Measurements from ENCODE around the gene TRIM65.
"Not testable (repeated sequence)": the region's sequence is repeated elsewhere in the genome, so short reads cannot be mapped to it uniquely, and the experiment has no call there.

TRIM65 gene

DNA sequence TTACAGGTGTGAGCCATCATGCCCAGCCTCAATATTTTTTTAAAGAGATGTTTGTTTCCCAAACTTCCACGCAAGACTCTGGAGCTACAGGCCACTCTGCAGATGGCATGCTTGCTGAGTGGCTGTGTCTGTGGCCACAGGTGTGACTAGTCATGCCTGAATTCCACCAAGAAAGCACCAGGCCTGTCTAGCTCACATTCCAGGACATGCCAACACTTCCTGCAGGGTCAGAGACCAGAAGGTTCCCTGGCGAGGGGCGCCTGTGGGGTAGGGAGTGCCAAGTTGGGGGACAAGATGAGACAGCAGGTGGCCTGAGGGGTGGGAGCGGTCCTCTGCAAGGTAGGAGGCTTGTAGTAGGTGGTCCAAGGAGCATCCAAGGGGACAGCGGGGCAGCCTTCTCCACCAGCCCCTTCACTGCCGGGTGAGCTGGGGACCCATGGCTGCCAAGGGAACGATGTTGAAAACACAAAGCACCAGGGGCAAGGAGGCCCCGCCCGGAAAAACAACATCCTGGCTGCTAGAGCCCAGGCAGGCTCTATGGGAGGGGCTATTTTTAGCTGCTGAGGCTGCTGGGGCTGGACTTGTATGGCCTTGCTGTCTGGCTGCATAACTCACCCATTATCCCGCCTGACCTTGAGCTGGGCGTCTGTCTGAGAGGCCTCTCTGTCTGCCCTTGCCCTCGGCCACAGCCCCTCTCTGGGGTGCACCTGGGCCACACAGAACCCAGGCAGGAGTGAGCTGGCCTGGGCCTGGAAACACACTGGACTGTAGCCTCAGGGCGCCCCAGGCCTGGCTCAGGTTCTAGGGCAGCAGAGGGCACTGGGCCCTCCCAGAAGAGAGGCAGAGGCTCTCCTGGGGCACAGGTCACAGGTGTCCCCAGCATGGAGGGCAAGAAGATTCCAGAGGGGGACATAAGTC lies 24.1 kb downstream of the TRIM65 start:
- TF ChIP-seq EZH2phosphoT487 (IDR thresholded peaks at IDR 0.05; ENCODE audit: low read length) (no peak), EZH2 (optimal IDR thresholded peaks at IDR 0.05; ENCODE audit: low read depth, low read length) (no peak)
- TF ChIP-seq, protein P1, sequence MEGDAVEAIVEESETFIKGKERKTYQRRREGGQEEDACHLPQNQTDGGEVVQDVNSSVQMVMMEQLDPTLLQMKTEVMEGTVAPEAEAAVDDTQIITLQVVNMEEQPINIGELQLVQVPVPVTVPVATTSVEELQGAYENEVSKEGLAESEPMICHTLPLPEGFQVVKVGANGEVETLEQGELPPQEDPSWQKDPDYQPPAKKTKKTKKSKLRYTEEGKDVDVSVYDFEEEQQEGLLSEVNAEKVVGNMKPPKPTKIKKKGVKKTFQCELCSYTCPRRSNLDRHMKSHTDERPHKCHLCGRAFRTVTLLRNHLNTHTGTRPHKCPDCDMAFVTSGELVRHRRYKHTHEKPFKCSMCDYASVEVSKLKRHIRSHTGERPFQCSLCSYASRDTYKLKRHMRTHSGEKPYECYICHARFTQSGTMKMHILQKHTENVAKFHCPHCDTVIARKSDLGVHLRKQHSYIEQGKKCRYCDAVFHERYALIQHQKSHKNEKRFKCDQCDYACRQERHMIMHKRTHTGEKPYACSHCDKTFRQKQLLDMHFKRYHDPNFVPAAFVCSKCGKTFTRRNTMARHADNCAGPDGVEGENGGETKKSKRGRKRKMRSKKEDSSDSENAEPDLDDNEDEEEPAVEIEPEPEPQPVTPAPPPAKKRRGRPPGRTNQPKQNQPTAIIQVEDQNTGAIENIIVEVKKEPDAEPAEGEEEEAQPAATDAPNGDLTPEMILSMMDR (IDR thresholded peaks at IDR 0.05; ENCODE audit: low read length) = no peak
- peak; percentile 69 for DNase-seq
- H3K27ac ChIP-seq (ENCODE audit: low read length) = peak overlapping the region; percentile 83
- no peaks in the 10 kb centered on the region for H3K27me3 ChIP-seq (replicated peaks; ENCODE audit: insufficient read depth, low read length)
- H2AFZ ChIP-seq (ENCODE audit: low read length) = peak overlapping the region; percentile 59
- no peaks in the 10 kb centered on the region for H3K9me3 ChIP-seq (replicated peaks; ENCODE audit: insufficient read depth, low read length)
- peak overlapping the region; percentile 19; the same call in 1 of the 2 replicates for H3K4me2 ChIP-seq (ENCODE audit: low read depth, low read length)
- peaks cover 31% of the 10 kb centered on the region for H3K79me2 ChIP-seq (ENCODE audit: low read length)
- peaks cover 43% of the 10 kb centered on the region for H3F3A ChIP-seq (ENCODE audit: insufficient read depth, low read length)
- no peak overlapping the region for H3K4me3 ChIP-seq (ENCODE audit: low read length)
- H4K20me1 ChIP-seq (ENCODE audit: insufficient read depth, low read length) = no peaks in the 10 kb centered on the region
- peaks cover 25% of the 10 kb centered on the region for H3K4me1 ChIP-seq (ENCODE audit: low read length)
- H3K9ac ChIP-seq (ENCODE audit: low read length) = peak overlapping the region; percentile 64
- peaks cover 4% of the 10 kb centered on the region; the same call in 1 of the 2 replicates for H3K36me3 ChIP-seq (replicated peaks; ENCODE audit: insufficient read depth, low read length)
- H3K9me2 ChIP-seq (replicated peaks; ENCODE audit: insufficient read depth, low read length) = no peaks in the 10 kb centered on the region

DNA sequence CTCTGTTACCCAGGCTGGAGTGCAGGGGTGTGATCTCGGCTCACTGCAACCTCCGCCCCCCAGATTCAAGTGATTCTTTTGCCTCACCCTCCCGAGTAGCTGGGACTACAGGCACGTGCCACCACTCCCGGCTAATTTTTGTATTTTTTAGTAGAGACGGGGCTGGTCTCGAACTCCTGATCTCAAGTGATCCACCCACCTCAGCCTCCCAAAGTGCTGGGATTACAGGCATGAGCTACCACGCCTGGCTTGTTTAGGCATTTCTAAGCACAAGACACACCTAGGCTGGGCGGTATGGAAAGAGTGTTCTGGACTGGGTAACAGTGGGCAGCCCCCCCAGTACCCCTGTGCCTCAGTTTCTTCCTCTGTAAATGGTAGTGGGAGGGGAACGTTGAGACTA lies 26.5 kb downstream of the TRIM65 start:
- H4K20me1 ChIP-seq (ENCODE audit: insufficient read depth, low read length); H3K27ac ChIP-seq (ENCODE audit: low read length); H3K9me3 ChIP-seq (replicated peaks; ENCODE audit: insufficient read depth, low read length); H3K36me3 ChIP-seq (replicated peaks; ENCODE audit: insufficient read depth, low read length); H2AFZ ChIP-seq (ENCODE audit: low read length); H3K79me2 ChIP-seq (ENCODE audit: low read length); H3K9me2 ChIP-seq (replicated peaks; ENCODE audit: insufficient read depth, low read length); H3K27me3 ChIP-seq (replicated peaks; ENCODE audit: insufficient read depth, low read length); DNase-seq; H3K4me2 ChIP-seq (ENCODE audit: low read depth, low read length); H3K9ac ChIP-seq (ENCODE audit: low read length); H3K4me3 ChIP-seq (ENCODE audit: low read length): not testable (repeated sequence)
- peaks cover 26% of the 10 kb centered on the region for H3F3A ChIP-seq (ENCODE audit: insufficient read depth, low read length)
- H3K4me1 ChIP-seq (ENCODE audit: low read length) = peaks cover 26% of the 10 kb centered on the region

DNA sequence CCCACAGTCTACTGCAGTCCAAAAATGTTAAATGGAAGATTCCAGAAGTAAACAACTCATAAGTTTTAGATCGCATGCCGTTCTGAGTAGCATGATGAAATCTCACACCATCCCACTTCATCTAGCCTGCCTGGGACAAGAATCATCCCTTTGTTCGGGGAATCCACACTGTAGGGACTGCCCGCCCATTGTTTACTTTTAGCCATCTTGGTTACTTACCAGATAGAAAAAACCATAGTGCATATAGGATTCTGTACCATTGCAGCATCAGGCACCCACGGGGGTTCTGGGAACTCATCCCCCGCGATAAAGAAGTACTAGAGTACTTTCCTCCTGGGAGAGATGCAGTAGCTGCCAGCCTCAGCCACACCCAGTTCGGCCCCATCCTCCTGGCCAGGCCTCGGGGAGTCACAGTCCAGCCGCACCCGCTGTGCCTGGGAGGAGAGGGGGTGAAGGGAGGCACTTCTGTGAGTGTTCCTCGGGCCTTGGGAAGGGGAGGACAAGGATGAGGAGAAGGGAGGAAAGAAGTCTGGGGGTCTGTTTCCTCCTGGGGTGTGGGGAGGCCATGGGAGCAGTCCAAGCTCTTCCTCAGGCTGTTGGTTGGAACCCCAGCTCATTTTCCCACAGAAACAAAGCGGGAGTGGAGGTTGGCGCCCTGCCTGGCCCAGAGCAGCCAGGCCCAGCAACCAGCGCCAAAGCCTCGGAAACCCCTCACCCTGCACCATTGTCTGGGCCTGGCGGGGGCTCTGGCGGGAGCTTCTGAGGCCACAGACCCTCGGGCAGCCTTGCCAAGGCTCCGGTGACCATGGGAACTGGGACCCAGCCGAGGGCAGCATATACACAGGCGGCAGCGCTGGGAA lies 27.2 kb downstream of the TRIM65 start:
- no peak overlapping the region for H3K27ac ChIP-seq (ENCODE audit: low read length)

DNA sequence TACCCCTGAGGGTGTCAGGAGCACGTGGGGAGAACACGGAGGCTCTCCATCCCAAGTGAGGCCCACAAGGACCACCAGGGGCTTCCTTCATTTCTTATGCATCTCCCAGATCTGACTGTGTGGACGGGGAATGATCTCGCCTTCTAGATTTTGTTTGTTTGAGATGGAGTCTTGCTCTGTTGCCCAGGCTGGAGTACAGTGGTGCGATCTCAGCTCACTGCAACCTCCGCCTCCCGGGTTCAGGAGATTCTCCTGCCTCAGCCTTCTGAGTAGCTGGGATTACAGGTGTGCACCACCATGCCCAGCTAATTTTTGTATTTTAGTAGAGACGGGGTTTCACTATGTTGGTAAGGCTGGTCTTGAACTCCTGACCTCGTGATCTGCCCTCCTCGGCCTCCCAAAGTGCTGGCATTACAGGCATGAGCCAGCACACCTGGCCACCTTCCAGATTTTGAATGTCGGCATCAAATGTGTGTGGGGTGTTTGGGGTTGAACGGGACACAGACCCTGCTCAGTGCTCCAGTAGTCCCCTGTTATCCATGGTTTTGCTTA lies 27.9 kb downstream of the TRIM65 start:
- H3K4me1 ChIP-seq (ENCODE audit: low read length) = peaks cover 34% of the 10 kb centered on the region
- H3K9ac ChIP-seq (ENCODE audit: low read length); H3K36me3 ChIP-seq (replicated peaks; ENCODE audit: insufficient read depth, low read length); H3K4me3 ChIP-seq (ENCODE audit: low read length); H4K20me1 ChIP-seq (ENCODE audit: insufficient read depth, low read length); DNase-seq; H3K4me2 ChIP-seq (ENCODE audit: low read depth, low read length); H2AFZ ChIP-seq (ENCODE audit: low read length); H3K9me2 ChIP-seq (replicated peaks; ENCODE audit: insufficient read depth, low read length); H3K79me2 ChIP-seq (ENCODE audit: low read length); H3K9me3 ChIP-seq (replicated peaks; ENCODE audit: insufficient read depth, low read length); H3K27ac ChIP-seq (ENCODE audit: low read length); H3K27me3 ChIP-seq (replicated peaks; ENCODE audit: insufficient read depth, low read length): not testable (repeated sequence)
- H3F3A ChIP-seq (ENCODE audit: insufficient read depth, low read length) = peaks cover 32% of the 10 kb centered on the region

More for the DNA sequence above, 27.2 kb downstream of the TRIM65 start:
- no peaks in the 10 kb centered on the region for H3K9me2 ChIP-seq (replicated peaks; ENCODE audit: insufficient read depth, low read length)
- H3F3A ChIP-seq (ENCODE audit: insufficient read depth, low read length) = peaks cover 32% of the 10 kb centered on the region
- no peaks in the 10 kb centered on the region for H3K9me3 ChIP-seq (replicated peaks; ENCODE audit: insufficient read depth, low read length)
- no peak overlapping the region for H2AFZ ChIP-seq (ENCODE audit: low read length)
- H4K20me1 ChIP-seq (ENCODE audit: insufficient read depth, low read length) = no peaks in the 10 kb centered on the region
- H3K4me3 ChIP-seq (ENCODE audit: low read length) = no peak overlapping the region
- no peak overlapping the region for H3K4me2 ChIP-seq (ENCODE audit: low read depth, low read length)
- TF ChIP-seq EZH2phosphoT487 (IDR thresholded peaks at IDR 0.05; ENCODE audit: low read length) (no peak), EZH2 (optimal IDR thresholded peaks at IDR 0.05; ENCODE audit: low read depth, low read length) (no peak)
- TF ChIP-seq, protein P1 (IDR thresholded peaks at IDR 0.05; ENCODE audit: low read length) = no peak
- no peak overlapping the region for H3K9ac ChIP-seq (ENCODE audit: low read length)
- H3K79me2 ChIP-seq (ENCODE audit: low read length) = peaks cover 2% of the 10 kb centered on the region; the same call in 1 of the 2 replicates
- peaks cover 2% of the 10 kb centered on the region; the same call in 1 of the 2 replicates for H3K36me3 ChIP-seq (replicated peaks; ENCODE audit: insufficient read depth, low read length)
- DNase-seq = no peak
- peaks cover 29% of the 10 kb centered on the region for H3K4me1 ChIP-seq (ENCODE audit: low read length)
- H3K27me3 ChIP-seq (replicated peaks; ENCODE audit: insufficient read depth, low read length) = no peaks in the 10 kb centered on the region

DNA sequence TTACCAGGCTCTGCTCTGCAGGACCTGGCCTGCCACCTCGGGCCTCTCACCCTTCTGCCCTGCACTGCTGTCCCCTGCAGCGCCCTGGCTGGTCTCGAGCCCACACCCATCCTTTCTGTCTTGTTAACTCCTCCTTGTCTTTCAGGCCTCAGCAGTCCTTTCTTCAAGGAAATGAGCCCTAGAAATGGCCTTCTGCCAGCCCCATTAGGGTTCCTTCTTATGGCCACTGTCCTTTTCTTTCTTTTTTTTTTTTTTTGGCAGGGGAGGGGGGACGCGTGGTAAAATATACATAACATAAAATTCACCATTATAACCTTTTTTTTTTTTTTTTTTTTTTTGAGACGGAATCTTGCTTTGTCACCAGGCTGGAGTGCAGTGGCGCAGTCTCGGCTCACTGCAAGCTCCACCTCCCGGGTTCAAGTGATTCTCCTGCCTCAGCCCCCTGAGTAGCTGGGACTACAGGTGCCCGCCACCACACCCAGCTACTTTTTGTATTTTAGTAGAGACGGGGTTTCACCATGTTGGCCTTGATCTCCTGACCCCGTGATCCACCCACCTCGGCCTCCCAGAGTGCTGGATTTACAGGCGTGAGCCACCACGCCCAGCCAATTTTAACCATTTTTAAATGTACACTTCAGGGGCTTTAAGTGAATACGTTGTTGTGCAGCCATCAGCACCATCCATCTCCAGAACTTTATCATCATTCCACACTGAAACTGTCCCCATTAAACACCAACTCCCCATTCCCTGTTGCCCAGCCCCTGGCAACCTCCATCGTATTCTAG lies 31.2 kb downstream of the TRIM65 start:
- peaks cover 25% of the 10 kb centered on the region for H3K4me1 ChIP-seq (ENCODE audit: low read length)
- H3K9me2 ChIP-seq (replicated peaks; ENCODE audit: insufficient read depth, low read length); H3K9me3 ChIP-seq (replicated peaks; ENCODE audit: insufficient read depth, low read length); H3K79me2 ChIP-seq (ENCODE audit: low read length); DNase-seq; H4K20me1 ChIP-seq (ENCODE audit: insufficient read depth, low read length); H3K27me3 ChIP-seq (replicated peaks; ENCODE audit: insufficient read depth, low read length); H3K36me3 ChIP-seq (replicated peaks; ENCODE audit: insufficient read depth, low read length): not testable (repeated sequence)
- peak overlapping the region; percentile 90 for H3K4me2 ChIP-seq (ENCODE audit: low read depth, low read length)
- H3K4me3 ChIP-seq (ENCODE audit: low read length) = peak overlapping the region; percentile 31; the same call in 1 of the 2 replicates
- peak overlapping the region; percentile 83 for H2AFZ ChIP-seq (ENCODE audit: low read length)
- H3F3A ChIP-seq (ENCODE audit: insufficient read depth, low read length) = peaks cover 19% of the 10 kb centered on the region
- H3K27ac ChIP-seq (ENCODE audit: low read length) = peak overlapping the region; percentile 98
- peak overlapping the region; percentile 78 for H3K9ac ChIP-seq (ENCODE audit: low read length)
